Measurements from ENCODE around the gene DMD.

The DMD gene

DNA sequence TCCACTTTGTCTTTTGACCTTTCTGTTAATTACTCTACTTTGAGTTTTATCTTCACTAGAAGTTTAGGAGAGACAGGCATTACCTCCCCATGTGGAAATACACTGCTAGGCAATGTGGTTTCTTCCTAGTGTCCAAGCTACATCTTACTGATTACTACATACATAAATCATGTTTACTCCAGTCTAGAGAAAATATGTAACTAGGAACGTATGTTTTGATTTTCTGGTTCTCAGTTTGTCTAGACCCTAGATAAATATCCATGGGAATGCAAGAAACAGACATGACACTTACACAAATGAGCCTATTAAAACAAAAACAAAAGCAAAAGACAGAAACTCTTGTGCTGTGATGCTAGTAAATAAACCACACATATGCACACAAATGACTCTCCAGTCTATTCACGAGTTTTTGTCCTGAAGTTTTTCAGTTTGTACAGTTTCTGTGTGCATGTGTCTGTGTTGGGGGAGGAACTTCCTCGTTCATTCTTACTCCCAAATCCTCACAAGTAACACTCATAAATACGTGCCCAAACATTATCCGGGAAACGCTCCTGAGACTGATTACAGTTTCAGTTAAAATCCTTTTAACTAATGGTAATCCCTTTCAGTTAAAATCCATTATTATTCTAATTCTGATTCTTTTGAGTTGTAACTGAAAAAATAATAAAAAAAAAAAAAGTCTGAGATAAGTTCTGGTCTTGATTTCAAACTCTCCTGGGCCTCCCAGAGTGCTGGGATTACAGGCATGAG is 1856.0 kb downstream of the DMD start:
- Histone ChIP-seq H3K79me2 (ENCODE audit: insufficient read depth, low read length) (no peaks in the 10 kb centered on the region), H3K4me1 (ENCODE audit: insufficient read depth, low read length, poor library complexity, severe bottlenecking) (no peaks in the 10 kb centered on the region), H2AFZ (ENCODE audit: low read length) (no peak overlapping the region), H3K4me2 (ENCODE audit: low read depth, low read length, poor library complexity, severe bottlenecking) (no peak overlapping the region), H3K36me3 (ENCODE audit: insufficient read depth, low read length) (no peaks in the 10 kb centered on the region), H3K9ac (ENCODE audit: low read depth, low read length, poor library complexity, severe bottlenecking) (no peak overlapping the region), H3K9me2 (replicated peaks; ENCODE audit: low read depth, low read length) (no peaks in the 10 kb centered on the region), H3F3A (ENCODE audit: low read depth) (no peaks in the 10 kb centered on the region), H3K27me3 (ENCODE audit: insufficient read depth, low read length, poor library complexity, severe bottlenecking) (no peaks in the 10 kb centered on the region), H3K4me3 (ENCODE audit: low read length, poor library complexity, severe bottlenecking) (no peak overlapping the region), H4K20me1 (ENCODE audit: insufficient read depth, low read length, poor library complexity, severe bottlenecking) (no peaks in the 10 kb centered on the region), H3K9me3 (ENCODE audit: insufficient read depth, low read depth, low read length) (no peaks in the 10 kb centered on the region)
- no peak for TF ChIP-seq EZH2phosphoT487 (IDR thresholded peaks at IDR 0.05; ENCODE audit: borderline replicate concordance)
- TF ChIP-seq, protein P1, sequence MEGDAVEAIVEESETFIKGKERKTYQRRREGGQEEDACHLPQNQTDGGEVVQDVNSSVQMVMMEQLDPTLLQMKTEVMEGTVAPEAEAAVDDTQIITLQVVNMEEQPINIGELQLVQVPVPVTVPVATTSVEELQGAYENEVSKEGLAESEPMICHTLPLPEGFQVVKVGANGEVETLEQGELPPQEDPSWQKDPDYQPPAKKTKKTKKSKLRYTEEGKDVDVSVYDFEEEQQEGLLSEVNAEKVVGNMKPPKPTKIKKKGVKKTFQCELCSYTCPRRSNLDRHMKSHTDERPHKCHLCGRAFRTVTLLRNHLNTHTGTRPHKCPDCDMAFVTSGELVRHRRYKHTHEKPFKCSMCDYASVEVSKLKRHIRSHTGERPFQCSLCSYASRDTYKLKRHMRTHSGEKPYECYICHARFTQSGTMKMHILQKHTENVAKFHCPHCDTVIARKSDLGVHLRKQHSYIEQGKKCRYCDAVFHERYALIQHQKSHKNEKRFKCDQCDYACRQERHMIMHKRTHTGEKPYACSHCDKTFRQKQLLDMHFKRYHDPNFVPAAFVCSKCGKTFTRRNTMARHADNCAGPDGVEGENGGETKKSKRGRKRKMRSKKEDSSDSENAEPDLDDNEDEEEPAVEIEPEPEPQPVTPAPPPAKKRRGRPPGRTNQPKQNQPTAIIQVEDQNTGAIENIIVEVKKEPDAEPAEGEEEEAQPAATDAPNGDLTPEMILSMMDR (conservative IDR thresholded peaks at IDR 0.05; ENCODE audit: low read length), result no peak

DNA sequence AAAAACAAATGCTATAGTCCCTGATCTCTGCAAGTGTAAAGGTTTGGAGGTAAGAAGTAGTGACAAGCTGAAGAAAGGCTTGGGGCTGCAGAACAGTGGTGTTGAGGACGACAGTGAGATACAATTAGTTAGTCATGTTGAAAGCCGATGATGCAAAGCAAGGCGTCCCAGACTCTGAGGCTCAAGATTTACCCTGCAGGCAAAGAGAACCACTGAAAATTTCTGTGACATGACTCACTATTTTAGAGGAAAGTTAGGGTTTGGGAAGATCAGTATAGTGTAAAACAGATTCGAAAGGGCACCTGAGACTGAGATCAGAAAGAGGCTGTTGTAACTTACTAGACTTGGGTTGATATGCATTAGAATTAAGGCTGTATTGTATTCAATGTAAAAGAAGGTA is 1858.3 kb downstream of the DMD start:
- Histone ChIP-seq H4K20me1 (ENCODE audit: insufficient read depth, low read length, poor library complexity, severe bottlenecking) (no peaks in the 10 kb centered on the region), H3K79me2 (ENCODE audit: insufficient read depth, low read length) (no peaks in the 10 kb centered on the region), H3K9ac (ENCODE audit: low read depth, low read length, poor library complexity, severe bottlenecking) (no peak overlapping the region), H3K4me3 (ENCODE audit: low read length, poor library complexity, severe bottlenecking) (no peak overlapping the region), H3K4me1 (ENCODE audit: insufficient read depth, low read length, poor library complexity, severe bottlenecking) (no peaks in the 10 kb centered on the region), H2AFZ (ENCODE audit: low read length) (no peak overlapping the region), H3F3A (ENCODE audit: low read depth) (no peaks in the 10 kb centered on the region), H3K36me3 (ENCODE audit: insufficient read depth, low read length) (no peaks in the 10 kb centered on the region), H3K4me2 (ENCODE audit: low read depth, low read length, poor library complexity, severe bottlenecking) (no peak overlapping the region), H3K9me3 (ENCODE audit: insufficient read depth, low read depth, low read length) (no peaks in the 10 kb centered on the region), H3K27me3 (ENCODE audit: insufficient read depth, low read length, poor library complexity, severe bottlenecking) (no peaks in the 10 kb centered on the region), H3K9me2 (replicated peaks; ENCODE audit: low read depth, low read length) (no peaks in the 10 kb centered on the region)
- TF ChIP-seq, protein P1 (conservative IDR thresholded peaks at IDR 0.05; ENCODE audit: low read length), result no peak
- TF ChIP-seq EZH2phosphoT487 (IDR thresholded peaks at IDR 0.05; ENCODE audit: borderline replicate concordance), result no peak

DNA sequence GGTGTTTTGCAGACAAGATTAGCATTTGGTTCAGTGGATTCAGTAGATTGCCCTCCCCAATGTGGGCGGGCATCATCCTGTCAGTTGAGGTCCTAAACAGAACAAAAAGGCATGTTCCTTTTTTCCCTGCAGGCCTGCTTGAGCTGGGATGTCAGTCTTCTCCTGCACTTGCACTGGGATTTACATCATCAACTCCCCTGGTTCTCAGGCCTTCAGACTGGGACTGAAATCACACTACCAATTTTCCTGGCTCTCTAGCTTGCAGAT is 1860.6 kb downstream of the DMD start:
- Histone ChIP-seq H3K36me3 (ENCODE audit: insufficient read depth, low read length) (no peaks in the 10 kb centered on the region), H3F3A (ENCODE audit: low read depth) (no peaks in the 10 kb centered on the region), H3K4me2 (ENCODE audit: low read depth, low read length, poor library complexity, severe bottlenecking) (no peak overlapping the region), H3K79me2 (ENCODE audit: insufficient read depth, low read length) (no peaks in the 10 kb centered on the region), H4K20me1 (ENCODE audit: insufficient read depth, low read length, poor library complexity, severe bottlenecking) (no peaks in the 10 kb centered on the region), H3K4me1 (ENCODE audit: insufficient read depth, low read length, poor library complexity, severe bottlenecking) (no peaks in the 10 kb centered on the region), H3K9ac (ENCODE audit: low read depth, low read length, poor library complexity, severe bottlenecking) (no peak overlapping the region), H3K4me3 (ENCODE audit: low read length, poor library complexity, severe bottlenecking) (no peak overlapping the region), H3K9me2 (replicated peaks; ENCODE audit: low read depth, low read length) (no peaks in the 10 kb centered on the region), H3K27me3 (ENCODE audit: insufficient read depth, low read length, poor library complexity, severe bottlenecking) (no peaks in the 10 kb centered on the region), H3K9me3 (ENCODE audit: insufficient read depth, low read depth, low read length) (no peaks in the 10 kb centered on the region), H2AFZ (ENCODE audit: low read length) (no peak overlapping the region)
- no peak for TF ChIP-seq EZH2phosphoT487 (IDR thresholded peaks at IDR 0.05; ENCODE audit: borderline replicate concordance)
- TF ChIP-seq, protein P1 (conservative IDR thresholded peaks at IDR 0.05; ENCODE audit: low read length), result no peak
